Neural cell (in vitro differentiated cells): Measurements from ENCODE around the gene MAMDC2. TPM values are rescaled to one million over a fixed set of nuclear protein-coding genes. Genes with fewer than 3 reads are reported as not detected.
A peak's percentile ranks its signal among the peaks of the same experiment; 100 is the strongest.

Experiments used
- H2AFZ ChIP-seq: fragments of 200-600, 300-800 bp; sonication (generic), shearing (Covaris generic); 2 replicates; pipeline ENCODE4 v1.6.0; 2014; ENCODE audit warnings: low read depth, mild to moderate bottlenecking, antibody characterized with exemption, low read length, moderate library complexity
- H3F3A ChIP-seq: fragments of 200-600 bp; shearing (Covaris generic); 2 replicates; pipeline ENCODE4 v1.6.1; 2016; ENCODE audit warnings: mild to moderate bottlenecking, moderate library complexity, mixed read lengths, antibody characterized with exemption, low read length; ENCODE audit not compliant: insufficient read depth, poor library complexity, severe bottlenecking
- H3K27ac ChIP-seq: fragments of 200-600, 300-800 bp; sonication (generic), shearing (Covaris generic); 2 replicates; pipeline ENCODE4 v1.5.1; 2014; ENCODE audit warnings: mild to moderate bottlenecking, low read length, moderate library complexity
- H3K27me3 ChIP-seq: fragments of 300-800, 200-600 bp; sonication (generic), shearing (Covaris generic); 2 replicates; pipeline ENCODE4 v1.6.0; 2014; ENCODE audit warnings: mild to moderate bottlenecking, low read depth, low read length, moderate library complexity; ENCODE audit not compliant: insufficient read depth
- H3K36me3 ChIP-seq: fragments of 300-800, 200-600 bp; sonication (generic), shearing (Covaris generic); 2 replicates; pipeline ENCODE4 v1.5.1; 2014; ENCODE audit warnings: mild to moderate bottlenecking, antibody characterized with exemption, low read length, moderate library complexity; ENCODE audit not compliant: insufficient read depth
- H3K4me2 ChIP-seq: fragments of 300-800, 200-600 bp; sonication (generic), shearing (Covaris generic); 2 replicates; pipeline ENCODE4 v1.6.0; 2014; ENCODE audit warnings: mild to moderate bottlenecking, low read length
- H3K4me3 ChIP-seq: fragments of 300-800, 200-600 bp; sonication (generic), shearing (Covaris generic); 2 replicates; pipeline ENCODE4 v1.5.1; 2014; ENCODE audit warnings: mild to moderate bottlenecking, low read length, moderate library complexity
- H3K79me2 ChIP-seq: fragments of 200-600 bp; shearing (Covaris generic); replicated peaks from 2 replicates; pipeline ENCODE4 v1.6.0; 2014; ENCODE audit warnings: mild to moderate bottlenecking, low read length, moderate library complexity; ENCODE audit not compliant: insufficient read depth
- H3K9ac ChIP-seq: fragments of 300-800, 200-600 bp; sonication (generic), shearing (Covaris generic); 2 replicates; pipeline ENCODE4 v1.6.1; 2016; ENCODE audit warnings: mild to moderate bottlenecking, low read length, mixed read lengths
- H3K9me2 ChIP-seq: fragments of 200-600 bp; shearing (Covaris generic); 2 replicates; pipeline ENCODE4 v1.6.1; 2016; ENCODE audit warnings: mild to moderate bottlenecking, low read length, mixed read lengths; ENCODE audit not compliant: insufficient read depth
- H3K9me3 ChIP-seq: fragments of 200-600, 300-800 bp; sonication (generic), shearing (Covaris generic); 2 replicates; pipeline ENCODE4 v1.6.1; 2016; ENCODE audit warnings: mild to moderate bottlenecking, mixed run types, low read length, moderate library complexity, mixed read lengths
- H4K20me1 ChIP-seq: fragments of 200-600 bp; shearing (Covaris generic); 2 replicates; pipeline ENCODE4 v1.6.1; 2016; ENCODE audit warnings: mild to moderate bottlenecking, mixed run types; ENCODE audit not compliant: insufficient read depth
- CTCF ChIP-seq: fragments of 450-650 bp; IDR thresholded peaks from 2 replicates; pipeline ENCODE4 v1.5.1; 2014; ENCODE audit warnings: antibody characterized with exemption, mild to moderate bottlenecking, moderate library complexity; ENCODE audit not compliant: poor library complexity, severe bottlenecking
- EP300 ChIP-seq: fragments of 450-650 bp; conservative IDR thresholded peaks from 2 replicates; pipeline ENCODE4 v1.6.1; 2014; ENCODE audit warnings: antibody characterized with exemption, mild to moderate bottlenecking, moderate library complexity; ENCODE audit not compliant: poor library complexity, severe bottlenecking
- EZH2 ChIP-seq: fragments of 200-600, 300-800 bp; shearing (Covaris generic), sonication (generic); IDR thresholded peaks from 2 replicates; pipeline ENCODE4 v1.6.1; 2014; ENCODE audit warnings: antibody characterized with exemption, low read length, borderline replicate concordance, mild to moderate bottlenecking; ENCODE audit not compliant: insufficient read depth, poor library complexity, severe bottlenecking
- MXI1 ChIP-seq: fragments of 450-650 bp; conservative IDR thresholded peaks from 2 replicates; pipeline ENCODE4 v1.6.1; 2014; ENCODE audit warnings: antibody characterized with exemption, mild to moderate bottlenecking; ENCODE audit not compliant: poor library complexity, severe bottlenecking
- POLR2AphosphoS5 ChIP-seq: IDR thresholded peaks from 2 replicates; pipeline ENCODE4 v1.6.1; 2012
- RAD21 ChIP-seq: fragments of 450-650 bp; conservative IDR thresholded peaks from 2 replicates; pipeline ENCODE4 v1.6.1; 2014; ENCODE audit warnings: antibody characterized with exemption, mild to moderate bottlenecking, moderate library complexity
- REST ChIP-seq: IDR thresholded peaks from 2 replicates; pipeline ENCODE4 v1.6.1; 2012; ENCODE audit warnings: borderline replicate concordance
- SMC3 ChIP-seq: fragments of 450-650 bp; conservative IDR thresholded peaks from 2 replicates; pipeline ENCODE4 v1.6.1; 2014; ENCODE audit warnings: antibody characterized with exemption, mild to moderate bottlenecking, moderate library complexity; ENCODE audit not compliant: poor library complexity
- TAF1 ChIP-seq: IDR thresholded peaks from 2 replicates; pipeline ENCODE4 v1.6.1; 2012; ENCODE audit warnings: low read depth
- polyA plus RNA-seq: library from polyadenylated mRNA; depleted of rRNA; stranded (reverse); fragments of >200 nt; gene quantifications from 2 replicates; pipeline ENCODE4 v1.2.3, GENCODE V29; 2014

MAMDC2 gene
- polyA plus RNA-seq, 1 donor from 2014 or later: 0.30 TPM

- Histone ChIP-seq H3K27ac (no peak overlapping the region), H2AFZ (no peak overlapping the region), H3F3A (no peaks in the 10 kb centered on the region), H3K79me2 (no peaks in the 10 kb centered on the region), H3K9me3 (no peaks in the 10 kb centered on the region), H3K4me2 (no peak overlapping the region), H3K36me3 (no peaks in the 10 kb centered on the region), H3K9ac (no peak overlapping the region), H3K27me3 (no peaks in the 10 kb centered on the region), H4K20me1 (no peaks in the 10 kb centered on the region), H3K9me2 (no peaks in the 10 kb centered on the region), H3K4me3 (no peak overlapping the region)
- TF ChIP-seq POLR2AphosphoS5 (no peak), EP300 (no peak), CTCF (no peak), SMC3 (no peak), REST (no peak), RAD21 (no peak), EZH2 (no peak), TAF1 (no peak), MXI1 (no peak)
Measured at GRCh38 chr9:70058569-70059116, 15.0 kb downstream of the MAMDC2 start.

- H3K9ac ChIP-seq: no peak overlapping the region
- H3K4me3 ChIP-seq: peak overlapping the region; percentile 29
- H3F3A ChIP-seq: no peaks in the 10 kb centered on the region
- no peak overlapping the region for H3K4me2 ChIP-seq
- H3K9me3 ChIP-seq: no peaks in the 10 kb centered on the region
- H2AFZ ChIP-seq: no peak overlapping the region
- peak overlapping the region; percentile 26 for H3K27ac ChIP-seq
- no peaks in the 10 kb centered on the region for H3K27me3 ChIP-seq
- H3K9me2 ChIP-seq: no peaks in the 10 kb centered on the region
- no peaks in the 10 kb centered on the region for H3K79me2 ChIP-seq
- H3K36me3 ChIP-seq: no peaks in the 10 kb centered on the region
- H4K20me1 ChIP-seq: no peaks in the 10 kb centered on the region
- TF ChIP-seq SMC3: peak; percentile 23
- peak; percentile 60 for TF ChIP-seq POLR2AphosphoS5
- no peak for TF ChIP-seq EZH2
- peak; percentile 48 for TF ChIP-seq RAD21
- TF ChIP-seq CTCF: peak; percentile 42
- TF ChIP-seq TAF1: no peak
- no peak for TF ChIP-seq MXI1
- TF ChIP-seq EP300: peak; percentile 89
- TF ChIP-seq REST: no peak
Measured at GRCh38 chr9:70060148-70060882, 16.7 kb downstream of the MAMDC2 start.
